Keratinocyte (primary cell): ENCODE results near the gene OSMR. TPM values are rescaled to one million over a fixed set of nuclear protein-coding genes. Genes with fewer than 3 reads are reported as not detected.
A peak's percentile ranks its signal among the peaks of the same experiment; 100 is the strongest.

ENCODE experiments used
- DNase-seq: peaks from one replicate; pipeline ENCODE4 v3.0.0-alpha.2; 2011; ENCODE audit warnings: low read depth, missing footprints, low spot score
- FAIRE-seq: peaks from 2 replicates; lab custom pipeline; 2011; peaks lifted over from hg19 to GRCh38; lab: Jason Lieb, UNC
- H2AFZ ChIP-seq: 2 replicates; pipeline ENCODE4 v1.6.0; 2012; ENCODE audit warnings: low read length, control low read depth, inconsistent platforms; ENCODE audit not compliant: control insufficient read depth
- H3K27ac ChIP-seq: 2 replicates; pipeline ENCODE4 v1.5.1; 2011; ENCODE audit warnings: low read length; ENCODE audit not compliant: control insufficient read depth, insufficient read depth
- H3K27me3 ChIP-seq: 3 replicates; pipeline ENCODE4 v1.6.0; 2011; ENCODE audit warnings: low read length; ENCODE audit not compliant: control insufficient read depth, insufficient read depth; ENCODE audit errors: extremely low read depth
- H3K36me3 ChIP-seq, 2 experiments: 2 replicates in 1 of 2; 3 replicates in 1 of 2; pipeline ENCODE4 v1.5.1; 2011; ENCODE audit warnings: low read length in 2 of 2, mild to moderate bottlenecking in 1 of 2; ENCODE audit not compliant: control insufficient read depth in 2 of 2, insufficient read depth in 2 of 2; ENCODE audit errors: extremely low read depth in 1 of 2
- H3K4me1 ChIP-seq: 3 replicates; pipeline ENCODE4 v1.5.1; 2011; ENCODE audit warnings: low read length; ENCODE audit not compliant: control insufficient read depth, insufficient read depth; ENCODE audit errors: extremely low read depth
- H3K4me2 ChIP-seq: 3 replicates; pipeline ENCODE4 v1.6.0; 2011; ENCODE audit warnings: low read depth, low read length; ENCODE audit not compliant: control insufficient read depth, insufficient read depth; ENCODE audit errors: extremely low read depth
- H3K4me3 ChIP-seq, 3 experiments: fragments of 200-600 bp in 1 of 3; sonication (generic) in 1 of 3; 2 replicates in 2 of 3; 3 replicates in 1 of 3; pipeline ENCODE4 v1.5.1; 2011 to 2016; ENCODE audit warnings: low read length in 3 of 3, mild to moderate bottlenecking in 3 of 3, control low read depth in 2 of 3, inconsistent platforms in 1 of 3, low read depth in 1 of 3, mixed read lengths in 1 of 3, mixed run types in 1 of 3, moderate library complexity in 1 of 3; ENCODE audit not compliant: control insufficient read depth in 2 of 3, insufficient read depth in 2 of 3; ENCODE audit errors: extremely low read depth in 1 of 3
- H3K79me2 ChIP-seq: 2 replicates; pipeline ENCODE4 v1.6.0; 2012; ENCODE audit warnings: low read length; ENCODE audit not compliant: control insufficient read depth, insufficient read depth
- H3K9ac ChIP-seq: 3 replicates; pipeline ENCODE4 v1.6.0; 2011; ENCODE audit warnings: low read length; ENCODE audit not compliant: control insufficient read depth, insufficient read depth; ENCODE audit errors: extremely low read depth
- H3K9me1 ChIP-seq: 3 replicates; pipeline ENCODE4 v1.6.0; 2011; ENCODE audit warnings: low read length; ENCODE audit not compliant: control insufficient read depth, insufficient read depth; ENCODE audit errors: extremely low read depth
- H3K9me3 ChIP-seq: 2 replicates; pipeline ENCODE4 v1.5.1; 2012; ENCODE audit warnings: low read depth, low read length; ENCODE audit not compliant: control insufficient read depth
- H4K20me1 ChIP-seq: 3 replicates; pipeline ENCODE4 v1.6.0; 2011; ENCODE audit warnings: low read length; ENCODE audit not compliant: control insufficient read depth, insufficient read depth; ENCODE audit errors: extremely low read depth
- EZH2 ChIP-seq: IDR thresholded peaks from one replicate; pipeline ENCODE4 v1.6.1; 2012; ENCODE audit warnings: inconsistent platforms, mild to moderate bottlenecking, low read length, moderate library complexity
- dilution Hi-C: fragments of 300-500 bp; cut with MboI; formaldehyde crosslinking; loops from one replicate; pipeline ENCODE4 v1.7.0; 2020; ENCODE audit warnings: low sequenced_read_pairs; ENCODE audit not compliant: extremely low pct_ligation_motif_present
- polyA plus RNA-seq, 5 experiments: library from polyadenylated mRNA; depleted of rRNA in 3 of 5; stranded (reverse) in 3 of 5; stranded (forward) in 1 of 5; unstranded in 1 of 5; fragments of >200 nt; gene quantifications; 1 replicate in 1 of 5; 2 replicates in 3 of 5; 3 replicates in 1 of 5; pipeline versions ENCODE4 v1.2.1 to v1.2.3, GENCODE V29; 2011 to 2012; ENCODE audit warnings: missing spikeins in 2 of 5, low read depth in 1 of 5, low replicate concordance in 1 of 5
- TF ChIP-seq, protein P1 (sequence below), 3 experiments: IDR thresholded peaks in 1 of 3; conservative IDR thresholded peaks in 1 of 3; optimal IDR thresholded peaks in 1 of 3; 2 replicates in 2 of 3; 3 replicates in 1 of 3; pipeline versions ENCODE3 to v1.5.1; 2011; ENCODE audit warnings: low read length in 3 of 3, mild to moderate bottlenecking in 3 of 3, moderate library complexity in 2 of 3, control low read depth in 1 of 3, inconsistent platforms in 1 of 3; ENCODE audit not compliant: insufficient read depth in 2 of 3; ENCODE audit errors: extremely low read depth in 1 of 3

Gene OSMR
- polyA plus RNA-seq, 1 donor (not counting 4 experiments of a cell fraction or from before 2014, with no cell fraction given), result 43.8 TPM

DNA sequence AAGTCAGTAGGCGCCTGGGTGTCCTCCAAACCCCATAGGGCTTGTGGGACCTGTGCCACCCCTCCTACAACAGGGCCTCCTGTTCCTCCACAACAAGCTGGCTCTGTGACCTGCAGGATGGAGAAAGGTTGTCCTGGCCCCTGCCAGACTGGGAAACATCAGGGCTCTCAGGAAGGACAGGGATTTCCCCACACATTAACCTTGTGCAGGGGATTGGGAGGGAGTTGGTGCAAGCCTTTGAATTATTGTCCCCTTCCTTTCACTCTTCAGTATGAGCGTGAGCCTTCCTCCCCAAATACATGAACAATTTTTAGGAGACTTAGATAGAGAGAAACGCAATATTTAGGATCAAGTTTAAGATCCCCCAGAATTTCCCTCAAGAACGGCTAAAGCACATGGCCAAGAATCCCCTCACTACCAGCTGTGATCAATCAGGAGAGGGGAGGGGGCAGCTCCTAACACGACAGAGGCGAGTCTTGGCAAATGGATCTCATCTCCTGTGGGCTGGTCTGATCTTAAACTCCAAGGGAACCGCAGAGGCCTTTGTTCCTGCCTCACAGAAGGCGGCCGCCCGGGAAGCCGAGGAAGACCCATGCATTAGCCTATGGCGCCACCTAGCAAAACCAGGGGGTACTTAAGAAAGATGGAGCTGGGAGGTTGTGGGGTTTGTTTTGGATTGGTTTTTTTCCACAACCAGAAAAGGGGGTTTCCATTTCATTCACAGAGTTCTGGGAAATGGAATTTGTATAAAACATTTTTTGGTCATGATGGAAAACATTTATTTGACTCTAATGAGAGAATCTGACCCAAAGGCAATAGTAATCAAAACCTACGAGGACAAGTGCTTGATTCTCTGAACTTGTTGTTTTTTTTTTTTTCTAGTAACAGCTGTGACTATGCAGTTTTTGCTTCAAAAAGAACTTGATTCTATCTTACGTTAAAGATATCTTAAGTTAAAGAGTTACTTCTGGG lies 36.1 kb upstream of the OSMR start:
- peaks cover 5% of the 10 kb centered on the region for H3K4me1 ChIP-seq
- no peak overlapping the region for H3K27ac ChIP-seq
- H2AFZ ChIP-seq, result peak overlapping the region; percentile 54
- DNase-seq (no peak), FAIRE-seq (peak; percentile 29)
- H3K4me2 ChIP-seq, result no peak overlapping the region
- no peaks in the 10 kb centered on the region for H4K20me1 ChIP-seq
- H3K4me3 ChIP-seq, result no peak overlapping the region
- TF ChIP-seq, protein P1, sequence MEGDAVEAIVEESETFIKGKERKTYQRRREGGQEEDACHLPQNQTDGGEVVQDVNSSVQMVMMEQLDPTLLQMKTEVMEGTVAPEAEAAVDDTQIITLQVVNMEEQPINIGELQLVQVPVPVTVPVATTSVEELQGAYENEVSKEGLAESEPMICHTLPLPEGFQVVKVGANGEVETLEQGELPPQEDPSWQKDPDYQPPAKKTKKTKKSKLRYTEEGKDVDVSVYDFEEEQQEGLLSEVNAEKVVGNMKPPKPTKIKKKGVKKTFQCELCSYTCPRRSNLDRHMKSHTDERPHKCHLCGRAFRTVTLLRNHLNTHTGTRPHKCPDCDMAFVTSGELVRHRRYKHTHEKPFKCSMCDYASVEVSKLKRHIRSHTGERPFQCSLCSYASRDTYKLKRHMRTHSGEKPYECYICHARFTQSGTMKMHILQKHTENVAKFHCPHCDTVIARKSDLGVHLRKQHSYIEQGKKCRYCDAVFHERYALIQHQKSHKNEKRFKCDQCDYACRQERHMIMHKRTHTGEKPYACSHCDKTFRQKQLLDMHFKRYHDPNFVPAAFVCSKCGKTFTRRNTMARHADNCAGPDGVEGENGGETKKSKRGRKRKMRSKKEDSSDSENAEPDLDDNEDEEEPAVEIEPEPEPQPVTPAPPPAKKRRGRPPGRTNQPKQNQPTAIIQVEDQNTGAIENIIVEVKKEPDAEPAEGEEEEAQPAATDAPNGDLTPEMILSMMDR (optimal IDR thresholded peaks at IDR 0.05 in 1 of 3, IDR thresholded peaks at IDR 0.05 in 1 of 3, conservative IDR thresholded peaks at IDR 0.05 in 1 of 3; ENCODE audit: extremely low read depth in 1 of 3, insufficient read depth in 2 of 3, low read length in 3 of 3), result peak; percentile 80 to 91 (median 86)
- TF ChIP-seq EZH2, result no peak
- no peaks in the 10 kb centered on the region for H3K79me2 ChIP-seq
- no peaks in the 10 kb centered on the region for H3K9me3 ChIP-seq
- peaks cover 2% of the 10 kb centered on the region for H3K9me1 ChIP-seq
- no peak overlapping the region for H3K9ac ChIP-seq
- dilution Hi-C loops, result loop anchor here (10.0 kb wide), 1 partner anchor 365 kb away; no protein-coding TSS in a partner anchor
- no peaks in the 10 kb centered on the region for H3K36me3 ChIP-seq
- H3K27me3 ChIP-seq, result no peaks in the 10 kb centered on the region

GRCh38 chr5:38814879-38815278 lies 30.9 kb upstream of the OSMR start:
- TF ChIP-seq, protein P1 (optimal IDR thresholded peaks at IDR 0.05 in 1 of 3, IDR thresholded peaks at IDR 0.05 in 1 of 3, conservative IDR thresholded peaks at IDR 0.05 in 1 of 3; ENCODE audit: extremely low read depth in 1 of 3, insufficient read depth in 2 of 3, low read length in 3 of 3), result no peak
- TF ChIP-seq EZH2, result no peak
- H4K20me1 ChIP-seq, result no peaks in the 10 kb centered on the region
- FAIRE-seq, result no peak
- H3K27me3 ChIP-seq, result no peaks in the 10 kb centered on the region
- no peaks in the 10 kb centered on the region for H3K9me1 ChIP-seq
- no peak for DNase-seq
- no peak overlapping the region for H3K27ac ChIP-seq
- H3K79me2 ChIP-seq, result no peaks in the 10 kb centered on the region
- no peak overlapping the region for H2AFZ ChIP-seq
- no peaks in the 10 kb centered on the region for H3K9me3 ChIP-seq
- H3K4me2 ChIP-seq, result no peak overlapping the region
- H3K4me3 ChIP-seq, result no peak overlapping the region
- no peak overlapping the region for H3K9ac ChIP-seq
- peaks cover 21% of the 10 kb centered on the region for H3K4me1 ChIP-seq
- H3K36me3 ChIP-seq, result no peaks in the 10 kb centered on the region
- dilution Hi-C loops, result no loop called here
